HG03097 (cell line): ENCODE results near the gene ZNF106.

Source experiments
- ATAC-seq: cut with Tn5 transposase; IDR thresholded peaks from one replicate; pipeline ENCODE4 v1.9.1; 2021; ENCODE audit not compliant: unreplicated experiment, low FRiP score

ZNF106 gene

DNA sequence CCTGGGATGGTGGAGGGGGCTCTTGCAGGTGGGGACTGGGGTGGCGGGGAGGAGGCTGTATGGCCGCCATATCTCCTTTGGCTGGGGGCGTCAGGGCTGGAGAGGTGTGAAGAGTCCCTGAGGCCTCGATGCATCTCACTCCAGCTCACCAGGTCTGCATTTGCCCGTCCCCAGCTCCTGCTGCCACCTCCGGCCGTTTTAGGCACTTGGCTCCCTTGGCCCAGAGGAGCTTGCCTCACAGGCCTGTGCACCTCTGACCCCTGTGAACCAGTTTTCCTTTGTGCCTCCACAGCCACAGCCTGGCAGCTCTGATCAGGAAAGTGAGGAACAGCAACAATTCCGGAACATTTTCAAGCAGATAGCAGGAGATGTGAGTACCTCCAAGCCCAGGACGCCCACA lies 81.9 kb downstream of the ZNF106 start:
- no peak for ATAC-seq

GRCh38 chr15:42408178-42408577 lies 82.8 kb downstream of the ZNF106 start:
- ATAC-seq: no peak

- no peak for ATAC-seq
Measured at GRCh38 chr15:42405863-42406482, 85.0 kb downstream of the ZNF106 start.

DNA sequence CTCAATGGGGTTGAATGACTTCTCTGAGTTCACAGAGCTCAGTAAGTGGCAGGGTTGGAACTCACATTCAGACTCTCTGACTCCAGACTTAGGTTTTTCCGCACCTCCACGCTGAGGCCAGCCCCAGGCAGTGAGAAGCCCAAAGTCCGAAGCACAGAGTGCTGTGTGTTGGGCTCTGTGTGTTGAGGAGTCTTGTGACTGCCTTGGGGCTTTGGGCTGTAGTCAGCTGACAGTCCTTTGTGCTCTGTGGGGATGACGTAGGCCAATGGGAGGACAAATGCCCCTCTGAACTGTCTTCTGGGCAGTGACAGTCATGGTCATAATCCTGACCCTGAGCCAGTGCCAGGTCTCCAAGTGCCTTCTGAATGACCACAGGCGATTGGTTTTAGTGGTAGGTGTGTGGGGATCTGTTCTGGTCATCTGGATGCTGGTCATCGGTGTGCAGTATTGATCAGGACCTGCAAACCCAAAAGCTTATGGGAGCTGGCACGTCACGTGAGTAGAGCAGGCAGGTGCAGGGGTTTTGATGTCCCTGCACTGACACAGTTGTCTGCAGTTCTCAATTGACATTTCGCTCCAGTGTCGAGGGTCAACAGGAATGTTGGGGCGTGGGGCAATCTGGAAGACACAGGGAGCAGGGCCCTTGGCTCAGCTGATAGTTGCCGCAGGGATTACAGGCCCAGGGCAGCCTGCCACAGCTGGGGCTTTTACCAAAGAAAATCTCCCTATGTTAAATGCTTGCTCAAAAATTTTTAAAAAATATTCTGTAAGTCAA lies 86.3 kb downstream of the ZNF106 start:
- no peak for ATAC-seq

DNA sequence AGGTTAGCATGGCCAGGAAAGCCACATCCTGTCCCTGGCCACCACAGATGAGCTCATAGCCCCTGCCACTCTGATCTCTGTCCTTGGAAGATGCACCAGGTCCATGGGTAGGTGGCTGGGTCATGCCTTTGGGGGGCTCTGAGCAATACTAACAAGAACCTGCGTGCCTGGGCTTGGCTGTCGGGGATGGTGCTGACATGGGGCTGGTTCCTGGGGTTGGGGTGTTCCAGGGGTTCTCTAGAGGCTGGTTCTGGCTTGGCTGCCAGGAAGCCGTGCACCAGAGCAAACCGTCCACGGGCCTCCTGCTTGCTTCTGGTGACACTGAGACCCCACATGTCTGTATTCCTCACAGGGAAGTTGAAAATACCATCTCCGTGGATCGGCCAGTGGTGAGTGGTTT lies 87.6 kb downstream of the ZNF106 start:
- ATAC-seq: no peak

- no peak for ATAC-seq
Measured at GRCh38 chr15:42402455-42403205, 88.3 kb downstream of the ZNF106 start.

- ATAC-seq: no peak
Measured at GRCh38 chr15:42401544-42402454, 89.1 kb downstream of the ZNF106 start.

DNA sequence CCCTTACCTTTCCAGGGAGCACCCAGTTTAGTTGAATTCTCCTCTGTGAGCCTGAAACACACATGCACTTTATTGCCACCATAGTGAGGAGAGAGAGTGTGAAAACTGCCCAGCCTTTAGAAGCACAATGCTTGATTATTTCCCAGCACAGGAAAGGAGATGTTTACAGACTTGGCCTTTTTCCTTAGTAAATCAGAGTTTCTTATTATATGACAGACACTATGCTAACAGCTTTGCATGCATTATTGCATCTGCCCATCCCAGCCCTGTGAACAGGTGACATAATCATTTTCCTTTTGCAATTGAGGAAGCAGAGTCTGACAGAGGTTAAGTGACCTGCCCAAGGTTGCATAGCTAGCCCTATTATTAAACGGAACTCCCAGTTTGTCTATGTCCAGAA lies 95.1 kb downstream of the ZNF106 start:
- ATAC-seq: no peak

- no peak for ATAC-seq
Measured at GRCh38 chr15:42394106-42394505, 96.8 kb downstream of the ZNF106 start.

- ATAC-seq: no peak
Measured at GRCh38 chr15:42392309-42393024, 98.5 kb downstream of the ZNF106 start.

GRCh38 chr15:42387603-42388002 lies 103.3 kb downstream of the ZNF106 start:
- no peak for ATAC-seq

- no peak for ATAC-seq
Measured at GRCh38 chr15:42385980-42386700, 104.8 kb downstream of the ZNF106 start.

GRCh38 chr15:42385206-42385979 lies 105.5 kb downstream of the ZNF106 start:
- ATAC-seq: no peak

GRCh38 chr15:42384597-42384996 lies 106.3 kb downstream of the ZNF106 start:
- ATAC-seq: no peak

DNA sequence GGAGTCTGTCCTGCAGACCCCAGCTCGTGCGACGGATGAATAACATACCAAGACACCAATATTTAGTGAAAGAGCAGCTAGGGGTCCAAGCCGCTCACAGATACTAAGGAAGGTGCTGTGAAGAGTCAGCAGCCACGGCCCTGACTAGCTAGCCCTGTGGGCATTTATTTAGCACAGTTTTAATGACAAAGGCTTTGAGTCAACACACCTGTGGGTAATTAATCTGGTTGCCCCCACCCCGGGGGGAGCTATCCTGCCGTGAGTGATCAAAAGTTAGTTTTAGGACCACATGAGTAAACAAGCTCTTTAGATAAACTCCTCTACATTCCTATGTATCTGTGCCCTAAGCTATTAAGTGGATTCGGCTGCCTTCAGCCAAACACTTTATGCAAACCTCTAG lies 112.9 kb downstream of the ZNF106 start:
- no peak for ATAC-seq

DNA sequence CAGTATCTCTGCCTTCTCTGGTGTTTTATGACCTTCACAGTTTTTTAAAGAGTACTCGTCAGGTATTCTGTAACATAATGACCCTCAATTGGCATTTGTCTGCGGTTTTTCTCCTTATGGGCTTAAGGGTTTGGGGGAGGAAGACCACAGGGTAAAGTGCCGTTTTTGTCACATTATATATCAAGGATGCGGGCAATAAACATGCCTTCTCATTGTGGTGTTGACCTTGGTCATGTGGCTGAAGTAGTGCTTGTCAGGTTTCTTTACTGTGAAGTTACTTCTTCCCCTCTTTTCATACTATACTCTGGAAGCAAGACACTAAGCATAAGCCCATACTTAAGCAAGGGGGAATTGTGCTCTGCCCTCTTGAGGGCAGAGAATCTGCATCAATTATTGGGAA lies 115.0 kb downstream of the ZNF106 start:
- ATAC-seq: no peak

DNA sequence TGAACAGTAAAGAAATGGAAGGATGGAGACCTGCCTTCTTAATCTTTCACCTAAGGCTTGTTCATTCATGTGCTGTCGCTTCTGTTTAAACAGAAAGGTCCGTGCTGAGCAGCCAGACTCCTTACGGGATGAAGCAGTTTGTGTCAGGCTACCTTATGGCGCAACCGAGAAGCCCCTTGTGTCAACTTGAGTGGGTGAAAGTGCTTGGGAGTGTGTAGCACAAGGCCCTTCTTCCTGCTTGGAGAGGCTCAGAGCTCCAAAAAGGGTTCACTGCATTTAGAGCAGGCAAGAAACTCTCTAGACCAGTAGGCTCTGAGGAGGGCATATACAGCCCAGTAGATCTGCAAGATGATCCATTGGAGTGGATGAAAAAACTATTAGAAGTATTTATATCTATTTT lies 115.7 kb downstream of the ZNF106 start:
- ATAC-seq: no peak

DNA sequence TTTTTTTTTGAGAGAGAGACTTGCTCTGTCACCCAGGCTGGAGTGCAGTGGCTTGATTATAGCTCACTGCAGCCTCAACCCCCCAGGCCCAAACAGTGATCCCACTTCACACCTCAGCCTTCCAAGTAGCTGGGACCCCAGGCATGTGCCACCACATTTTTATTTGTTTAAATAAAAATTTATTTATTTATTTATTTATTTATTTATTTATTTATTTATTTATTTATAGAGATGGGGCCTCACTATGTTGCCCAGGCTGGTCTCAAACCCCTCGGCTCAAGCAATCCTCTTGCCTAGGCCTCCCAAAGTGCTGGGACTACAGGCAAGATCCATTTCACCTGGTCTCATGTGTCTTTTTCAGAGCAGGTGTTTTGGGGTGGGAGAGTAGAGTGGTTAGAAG lies 116.1 kb downstream of the ZNF106 start:
- ATAC-seq: no peak

DNA sequence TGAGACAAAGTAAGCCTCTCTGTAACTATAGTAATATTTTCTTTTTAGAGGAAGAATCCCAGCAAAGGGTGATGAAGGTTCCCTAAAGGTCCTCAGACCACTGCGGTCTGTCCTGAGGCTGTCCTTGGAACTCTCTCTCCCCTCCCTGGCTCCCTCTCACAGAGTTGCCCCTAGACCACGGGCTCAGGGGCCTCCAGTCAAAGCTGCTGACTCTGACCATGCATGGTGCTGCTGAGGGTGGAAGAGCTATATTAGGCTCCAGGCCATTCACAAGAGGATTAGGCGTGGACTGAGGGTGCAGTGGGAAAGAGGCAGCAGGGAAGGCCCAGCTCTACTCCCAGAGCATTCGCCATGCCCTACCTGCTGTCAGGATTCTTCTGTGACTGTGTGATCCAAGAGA lies 117.0 kb downstream of the ZNF106 start:
- ATAC-seq: no peak
